Panc1 (cell line): ENCODE measurements around the gene ATG13. TPM values are rescaled to one million over a fixed set of nuclear protein-coding genes. Genes with fewer than 3 reads are reported as not detected.

Experiments used
- ATAC-seq: fragments of 200-7000 bp; cut with Tn5 transposase; 2 replicates; pipeline ENCODE4 v1.9.1; 2020; ENCODE audit warnings: mild to moderate bottlenecking, moderate library complexity
- BruUV-seq: library from RNA; stranded (reverse); fragments of 400-500 nt; replicated peaks from 2 replicates; lab custom pipeline; 2021; lab: Mats Ljungman, UMichigan
- CTCF ChIA-PET: fragments of 300-600 bp; sonication (Branson Sonifier 250); formaldehyde crosslinking; loops from one replicate; lab custom pipeline; 2022; ENCODE audit warnings: antibody characterized with exemption; lab: Charles Lee
- POLR2A ChIA-PET: fragments of 300-600 bp; sonication (Branson Sonifier 250); formaldehyde crosslinking; loops from one replicate; lab custom pipeline; 2022; ENCODE audit warnings: antibody characterized with exemption; lab: Charles Lee
- DNase-seq: peaks from one replicate; pipeline ENCODE4 v3.0.0-alpha.2; 2010; ENCODE audit warnings: low read depth, low spot score
- H3K27ac ChIP-seq: 2 replicates; pipeline ENCODE4 v1.5.1; 2011; ENCODE audit warnings: mild to moderate bottlenecking, low read length, inconsistent platforms
- H3K27me3 ChIP-seq: fragments of 200-500 bp; sonication (Bioruptor generic); 2 replicates; pipeline ENCODE4 v1.6.0; 2014; ENCODE audit warnings: low read length, inconsistent platforms; ENCODE audit not compliant: control insufficient read depth, insufficient read depth
- H3K36me3 ChIP-seq: fragments of 200-500 bp; sonication (Bioruptor generic); 2 replicates; pipeline ENCODE4 v1.5.1; 2014; ENCODE audit warnings: inconsistent platforms, mild to moderate bottlenecking, low read length, moderate library complexity; ENCODE audit not compliant: control insufficient read depth, insufficient read depth
- H3K4me1 ChIP-seq: 2 replicates; pipeline ENCODE4 v1.5.1; 2011; ENCODE audit warnings: inconsistent platforms, mild to moderate bottlenecking, low read length, moderate library complexity; ENCODE audit not compliant: control insufficient read depth, insufficient read depth
- H3K4me3 ChIP-seq, 2 experiments: 2 replicates each; pipeline ENCODE4 v1.5.1; 2011 to 2012; ENCODE audit warnings: low read depth in 2 of 2, low read length in 2 of 2, mild to moderate bottlenecking in 2 of 2, inconsistent platforms in 1 of 2, moderate library complexity in 1 of 2
- H3K9me3 ChIP-seq: fragments of 200-500 bp; sonication (Bioruptor generic); 2 replicates; pipeline ENCODE4 v1.5.1; 2014; ENCODE audit warnings: low read depth, mild to moderate bottlenecking, inconsistent platforms, low read length, moderate library complexity; ENCODE audit not compliant: control insufficient read depth, insufficient read depth
- POLR2AphosphoS5 ChIP-seq: IDR thresholded peaks from 2 replicates; pipeline ENCODE4 v1.6.1; 2012; ENCODE audit warnings: mild to moderate bottlenecking, low read depth, low read length, moderate library complexity
- SIN3A ChIP-seq: IDR thresholded peaks from 2 replicates; pipeline ENCODE4 v1.6.1; 2012; ENCODE audit warnings: low read depth, mild to moderate bottlenecking, low read length, moderate library complexity, borderline replicate concordance; ENCODE audit not compliant: insufficient read depth
- TCF7L2 ChIP-seq: IDR thresholded peaks from 2 replicates; pipeline ENCODE4 v1.6.1; 2011; ENCODE audit warnings: mild to moderate bottlenecking, low read depth, low read length, inconsistent platforms
- in situ Hi-C: cut with HindIII; loops from 2 replicates; pipeline ENCODE4 v1.10.0; 2016; ENCODE audit warnings: low sequenced_read_pairs, low pct_unique_long_range_greater_than_20kb
- intact Hi-C: fragments of 100-400 bp; cut with micrococcal nuclease; formaldehyde crosslinking; loops from one replicate; pipeline ENCODE4 v1.10.0; 2022; ENCODE audit not compliant: unreplicated experiment
- total RNA-seq: library from RNA; stranded (reverse); gene quantifications from one replicate; pipeline ENCODE4 v1.2.1, GENCODE V29; 2021; ENCODE audit not compliant: unreplicated experiment
- TF ChIP-seq, protein P1 (sequence below): fragments of 450-650 bp; IDR thresholded peaks from 2 replicates; pipeline ENCODE4 v1.5.1; 2017; ENCODE audit warnings: mild to moderate bottlenecking
- TF ChIP-seq, protein P2 (sequence below), 2 experiments: IDR thresholded peaks; 2 replicates each; pipeline ENCODE4 v1.6.1; 2011 to 2012; ENCODE audit warnings: low read depth in 2 of 2, control low read depth in 1 of 2, low read length in 1 of 2, mild to moderate bottlenecking in 1 of 2, moderate library complexity in 1 of 2; ENCODE audit not compliant: insufficient read depth in 1 of 2

The ATG13 gene
- total RNA-seq, 1 experiment from 2014 or later, result 57.9 TPM

DNA sequence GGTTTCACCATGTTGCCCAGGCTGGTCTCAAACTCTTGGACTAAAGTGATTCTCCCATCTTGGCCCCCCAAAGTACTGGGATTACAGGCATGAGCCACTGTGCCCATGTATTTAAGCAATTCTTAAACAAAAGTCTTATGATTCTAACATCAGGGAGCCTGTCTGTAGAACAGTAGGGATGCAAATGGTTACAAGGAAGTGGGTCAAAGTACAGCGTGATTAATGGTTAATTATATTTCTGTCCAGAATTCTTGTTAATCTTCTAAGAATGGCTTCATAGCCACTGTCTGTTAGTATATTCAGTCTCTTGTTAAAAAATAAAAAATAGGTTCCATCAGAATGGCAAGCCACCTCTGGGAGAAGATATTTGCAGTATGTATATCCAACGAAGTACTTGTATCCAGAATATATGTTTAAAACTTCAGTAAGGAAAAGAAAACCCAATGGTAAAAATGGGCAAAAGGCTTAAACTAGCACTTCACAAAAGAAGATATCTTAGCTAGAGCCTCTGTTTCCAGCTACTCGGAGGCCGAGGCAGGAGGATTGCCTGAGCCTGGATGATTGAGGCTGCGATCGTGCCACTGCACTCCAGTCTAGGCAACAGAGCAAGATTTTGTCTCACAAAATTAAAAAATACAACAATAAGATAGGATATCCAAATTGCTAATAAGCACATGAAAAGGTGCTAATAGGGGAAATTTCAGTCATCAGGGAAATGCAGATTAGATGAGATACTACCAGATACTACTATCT, 22.9 kb downstream of the ATG13 start:
- TF ChIP-seq SIN3A, result no peak
- TF ChIP-seq, protein P1, sequence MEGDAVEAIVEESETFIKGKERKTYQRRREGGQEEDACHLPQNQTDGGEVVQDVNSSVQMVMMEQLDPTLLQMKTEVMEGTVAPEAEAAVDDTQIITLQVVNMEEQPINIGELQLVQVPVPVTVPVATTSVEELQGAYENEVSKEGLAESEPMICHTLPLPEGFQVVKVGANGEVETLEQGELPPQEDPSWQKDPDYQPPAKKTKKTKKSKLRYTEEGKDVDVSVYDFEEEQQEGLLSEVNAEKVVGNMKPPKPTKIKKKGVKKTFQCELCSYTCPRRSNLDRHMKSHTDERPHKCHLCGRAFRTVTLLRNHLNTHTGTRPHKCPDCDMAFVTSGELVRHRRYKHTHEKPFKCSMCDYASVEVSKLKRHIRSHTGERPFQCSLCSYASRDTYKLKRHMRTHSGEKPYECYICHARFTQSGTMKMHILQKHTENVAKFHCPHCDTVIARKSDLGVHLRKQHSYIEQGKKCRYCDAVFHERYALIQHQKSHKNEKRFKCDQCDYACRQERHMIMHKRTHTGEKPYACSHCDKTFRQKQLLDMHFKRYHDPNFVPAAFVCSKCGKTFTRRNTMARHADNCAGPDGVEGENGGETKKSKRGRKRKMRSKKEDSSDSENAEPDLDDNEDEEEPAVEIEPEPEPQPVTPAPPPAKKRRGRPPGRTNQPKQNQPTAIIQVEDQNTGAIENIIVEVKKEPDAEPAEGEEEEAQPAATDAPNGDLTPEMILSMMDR, result no peak
- TF ChIP-seq TCF7L2, result no peak
- TF ChIP-seq, protein P2, sequence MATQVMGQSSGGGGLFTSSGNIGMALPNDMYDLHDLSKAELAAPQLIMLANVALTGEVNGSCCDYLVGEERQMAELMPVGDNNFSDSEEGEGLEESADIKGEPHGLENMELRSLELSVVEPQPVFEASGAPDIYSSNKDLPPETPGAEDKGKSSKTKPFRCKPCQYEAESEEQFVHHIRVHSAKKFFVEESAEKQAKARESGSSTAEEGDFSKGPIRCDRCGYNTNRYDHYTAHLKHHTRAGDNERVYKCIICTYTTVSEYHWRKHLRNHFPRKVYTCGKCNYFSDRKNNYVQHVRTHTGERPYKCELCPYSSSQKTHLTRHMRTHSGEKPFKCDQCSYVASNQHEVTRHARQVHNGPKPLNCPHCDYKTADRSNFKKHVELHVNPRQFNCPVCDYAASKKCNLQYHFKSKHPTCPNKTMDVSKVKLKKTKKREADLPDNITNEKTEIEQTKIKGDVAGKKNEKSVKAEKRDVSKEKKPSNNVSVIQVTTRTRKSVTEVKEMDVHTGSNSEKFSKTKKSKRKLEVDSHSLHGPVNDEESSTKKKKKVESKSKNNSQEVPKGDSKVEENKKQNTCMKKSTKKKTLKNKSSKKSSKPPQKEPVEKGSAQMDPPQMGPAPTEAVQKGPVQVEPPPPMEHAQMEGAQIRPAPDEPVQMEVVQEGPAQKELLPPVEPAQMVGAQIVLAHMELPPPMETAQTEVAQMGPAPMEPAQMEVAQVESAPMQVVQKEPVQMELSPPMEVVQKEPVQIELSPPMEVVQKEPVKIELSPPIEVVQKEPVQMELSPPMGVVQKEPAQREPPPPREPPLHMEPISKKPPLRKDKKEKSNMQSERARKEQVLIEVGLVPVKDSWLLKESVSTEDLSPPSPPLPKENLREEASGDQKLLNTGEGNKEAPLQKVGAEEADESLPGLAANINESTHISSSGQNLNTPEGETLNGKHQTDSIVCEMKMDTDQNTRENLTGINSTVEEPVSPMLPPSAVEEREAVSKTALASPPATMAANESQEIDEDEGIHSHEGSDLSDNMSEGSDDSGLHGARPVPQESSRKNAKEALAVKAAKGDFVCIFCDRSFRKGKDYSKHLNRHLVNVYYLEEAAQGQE (IDR thresholded peaks at IDR 0.05; ENCODE audit: insufficient read depth in 1 of 2, low read depth in 2 of 2, low read length in 1 of 2), result no peak
- no peak for TF ChIP-seq POLR2AphosphoS5
- Histone ChIP-seq H3K27ac (no peak overlapping the region), H3K9me3 (no peaks in the 10 kb centered on the region), H3K36me3 (0 out of 2 replicates have a peak, but pooled peaks cover 2% of the 10 kb centered on the region), H3K4me3 (no peak overlapping the region), H3K27me3 (no peaks in the 10 kb centered on the region), H3K4me1 (no peaks in the 10 kb centered on the region; the same call in 1 of the 2 replicates)
- no peak for ATAC-seq
- no TSS peak for BruUV-seq
- DNase-seq, result no peak
- ChIA-PET POLR2A (no interaction called here), CTCF (no interaction called here)
- intact Hi-C loops, result no loop called here
- in situ Hi-C loops, result no loop called here

DNA sequence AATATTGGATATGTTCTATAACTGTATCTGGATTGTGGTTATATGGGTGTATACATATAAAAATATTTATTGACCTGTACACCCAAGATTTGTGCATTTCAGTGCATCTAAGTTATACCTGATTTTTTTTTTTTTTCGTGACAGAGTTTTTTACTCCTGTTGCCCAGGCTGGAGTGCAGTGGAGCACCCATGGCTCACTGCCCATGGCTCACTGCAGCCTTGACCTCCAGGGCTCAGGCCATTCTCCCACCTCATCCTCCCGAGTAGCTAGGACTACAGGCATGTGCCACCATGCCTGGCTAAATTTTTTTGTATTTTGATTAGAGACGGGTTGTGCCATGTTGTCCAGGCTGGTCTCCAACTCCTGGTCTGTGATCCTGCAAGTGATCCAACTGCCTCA, 24.3 kb downstream of the ATG13 start:
- intact Hi-C loops, result no loop called here
- H3K27me3 ChIP-seq, result no peaks in the 10 kb centered on the region
- H3K4me3 ChIP-seq, result no peak overlapping the region
- H3K27ac ChIP-seq, result no peak overlapping the region
- H3K9me3 ChIP-seq, result no peaks in the 10 kb centered on the region
- ChIA-PET POLR2A (no interaction called here), CTCF (interaction anchor here (0.7 kb wide), 2 partner anchors 12 to 29 kb away, joined by 5 to 8 read pairs; no protein-coding TSS in a partner anchor)
- DNase-seq (no peak), ATAC-seq (no peak)
- no peaks in the 10 kb centered on the region; the same call in 1 of the 2 replicates for H3K4me1 ChIP-seq
- in situ Hi-C loops, result no loop called here
- no peaks in the 10 kb centered on the region; the same call in 1 of the 2 replicates for H3K36me3 ChIP-seq
- no TSS peak for BruUV-seq
- TF ChIP-seq TCF7L2, result no peak
- TF ChIP-seq, protein P2 (IDR thresholded peaks at IDR 0.05; ENCODE audit: insufficient read depth in 1 of 2, low read depth in 2 of 2, low read length in 1 of 2), result no peak
- TF ChIP-seq, protein P1, result no peak
- TF ChIP-seq POLR2AphosphoS5, result no peak
- no peak for TF ChIP-seq SIN3A
